GM19455 (cell line): ENCODE results near the gene ERP44.
"Not testable (repeated sequence)": the region's sequence is repeated elsewhere in the genome, so short reads cannot be mapped to it uniquely, and the experiment has no call there.

Experiments
- ATAC-seq: cut with Tn5 transposase; IDR thresholded peaks from one replicate; pipeline ENCODE4 v1.9.1; 2021; ENCODE audit not compliant: unreplicated experiment

The ERP44 gene

DNA sequence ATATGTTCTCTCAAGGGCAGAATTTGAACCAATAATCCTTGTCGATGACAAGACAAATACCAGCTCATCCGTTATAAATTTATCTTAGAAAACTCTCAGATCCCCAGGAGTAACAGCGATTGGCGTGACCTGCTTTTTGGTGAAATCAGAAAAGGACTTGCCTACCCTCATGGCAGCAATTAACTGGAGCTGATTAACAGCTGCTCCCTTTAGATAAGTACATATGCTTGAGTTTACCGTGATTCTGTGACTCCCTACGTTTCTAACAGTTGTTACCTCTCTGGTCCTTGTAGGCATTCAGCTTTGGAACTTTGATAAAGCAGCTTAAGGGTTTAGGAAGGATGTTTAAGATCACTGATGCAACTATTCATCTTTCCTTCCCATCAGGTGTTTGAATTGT lies 2.8 kb upstream of the ERP44 start:
- no peak for ATAC-seq

DNA sequence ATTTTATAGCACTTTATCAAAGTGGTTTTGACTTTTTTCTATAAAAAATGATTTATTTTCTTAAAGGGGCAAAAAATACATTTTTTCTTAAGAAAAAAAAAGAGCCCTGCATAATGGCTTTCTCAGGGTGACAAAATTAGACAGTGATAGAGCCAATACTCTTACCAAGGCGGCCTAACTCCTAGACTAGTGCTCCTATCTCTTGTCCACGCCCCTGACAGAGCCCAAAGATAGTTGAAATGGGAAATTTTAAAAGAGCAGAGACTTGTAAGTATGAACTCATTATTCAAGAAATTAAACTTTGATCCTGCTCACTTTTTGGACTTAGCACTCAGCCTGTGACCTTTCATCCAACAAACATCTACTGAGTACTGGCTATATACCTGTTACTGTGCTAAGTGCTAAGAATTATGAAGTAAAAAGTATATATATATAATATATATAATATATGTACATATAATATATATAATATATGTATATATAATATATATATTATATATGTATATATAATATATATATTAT lies 1.4 kb upstream of the ERP44 start:
- ATAC-seq: no peak

DNA sequence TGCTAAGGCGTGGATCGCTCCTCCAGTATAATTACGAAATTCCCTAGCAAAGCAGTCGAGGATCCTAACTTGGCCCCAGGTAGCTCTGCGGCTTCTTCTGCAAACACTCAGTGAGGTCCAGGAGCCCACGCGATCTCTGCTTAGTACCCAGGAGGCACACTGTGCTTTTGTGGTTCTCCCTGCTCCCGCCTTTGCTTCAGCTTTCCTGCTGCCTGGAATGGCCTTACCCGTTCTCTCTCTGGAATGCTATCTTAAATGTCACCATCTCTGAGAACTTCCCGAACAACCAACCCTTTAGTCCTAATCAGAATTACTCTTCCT lies 882 bp upstream of the ERP44 start:
- ATAC-seq: peak; percentile 4

DNA sequence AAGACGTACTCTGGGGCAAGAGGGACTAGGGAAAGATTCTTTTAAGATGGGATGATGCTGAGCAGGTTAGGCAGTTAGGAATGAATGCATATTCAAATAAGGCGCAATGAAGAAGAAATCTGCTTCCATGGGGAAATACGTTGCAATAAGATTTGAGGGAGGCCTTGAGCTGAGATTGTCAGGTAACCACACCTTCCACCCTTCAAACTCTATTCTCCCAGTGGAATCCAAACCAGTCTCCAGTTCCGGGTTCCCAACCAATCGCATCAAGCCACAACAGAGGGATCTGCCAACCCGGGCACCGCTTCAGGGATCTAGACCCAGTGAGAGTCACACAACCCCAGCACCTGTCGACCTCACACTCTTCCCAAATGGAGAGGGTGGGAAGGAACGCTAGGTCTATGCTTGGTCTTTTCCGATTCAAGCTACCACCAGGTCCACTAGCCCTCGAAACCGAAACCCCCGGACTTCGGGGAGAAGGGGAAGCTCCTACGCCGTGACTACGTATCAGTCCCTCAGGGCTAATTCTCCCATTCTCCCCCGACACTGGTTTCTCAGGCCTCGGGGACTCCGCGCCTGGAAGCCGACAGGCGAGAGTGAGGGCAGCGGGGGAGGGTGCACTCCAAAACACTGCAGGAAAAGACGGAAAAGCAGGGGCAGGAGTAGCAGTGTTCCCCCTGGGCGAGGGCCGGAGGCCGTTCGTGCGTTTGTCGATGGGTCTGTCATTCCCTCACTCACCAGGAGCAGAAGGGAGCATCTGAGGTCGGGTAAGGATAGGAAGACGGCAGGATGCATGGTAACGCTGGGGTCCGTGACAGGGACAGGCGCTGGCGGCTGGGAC lies 534 bp downstream of the ERP44 start:
- ATAC-seq: peak; percentile 10

DNA sequence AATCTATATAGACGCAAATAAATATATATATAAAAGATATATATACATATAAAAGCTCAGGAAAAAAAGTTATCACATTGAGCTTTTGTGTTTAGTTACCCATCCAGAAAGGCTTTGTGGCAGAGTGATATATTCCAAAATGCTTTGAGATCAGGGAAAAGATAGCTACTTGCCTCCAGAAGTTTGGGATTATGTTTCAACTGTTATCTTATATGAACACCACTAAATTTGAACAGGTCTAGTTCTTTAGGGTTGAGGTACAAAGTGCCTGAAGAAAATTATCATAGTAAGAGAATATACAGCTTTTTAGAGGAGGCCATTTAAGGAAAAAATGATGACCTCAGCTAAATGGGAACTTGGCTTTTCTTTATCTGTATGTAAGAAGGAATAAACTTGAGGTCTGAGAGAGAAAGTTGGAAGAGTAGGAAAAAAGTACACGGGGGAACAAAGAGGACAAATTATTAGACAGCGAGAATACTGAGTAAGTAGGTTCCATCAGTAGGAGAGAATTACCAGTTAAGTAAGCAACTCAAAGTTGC lies 2.4 kb downstream of the ERP44 start:
- ATAC-seq: no peak

DNA sequence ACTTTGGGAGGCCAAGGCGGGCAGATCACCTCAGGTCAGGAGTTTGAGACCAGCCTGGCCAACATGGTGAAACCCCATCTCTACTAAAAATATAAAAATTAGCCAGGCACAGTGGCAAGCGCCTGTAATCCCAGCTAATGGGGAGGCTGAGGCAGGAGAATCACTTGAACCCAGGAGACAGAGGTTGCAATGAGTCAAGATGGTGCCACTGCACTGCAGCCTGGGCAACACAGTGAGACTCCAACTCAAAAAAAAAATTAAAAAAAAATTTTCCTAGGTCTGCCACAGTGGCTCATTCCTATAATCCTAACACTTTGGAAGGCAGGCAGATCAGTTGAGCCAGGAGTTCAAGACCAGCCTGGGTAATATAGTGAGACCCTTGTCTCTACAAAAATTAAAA lies 4.4 kb downstream of the ERP44 start:
- ATAC-seq: not testable (repeated sequence)

DNA sequence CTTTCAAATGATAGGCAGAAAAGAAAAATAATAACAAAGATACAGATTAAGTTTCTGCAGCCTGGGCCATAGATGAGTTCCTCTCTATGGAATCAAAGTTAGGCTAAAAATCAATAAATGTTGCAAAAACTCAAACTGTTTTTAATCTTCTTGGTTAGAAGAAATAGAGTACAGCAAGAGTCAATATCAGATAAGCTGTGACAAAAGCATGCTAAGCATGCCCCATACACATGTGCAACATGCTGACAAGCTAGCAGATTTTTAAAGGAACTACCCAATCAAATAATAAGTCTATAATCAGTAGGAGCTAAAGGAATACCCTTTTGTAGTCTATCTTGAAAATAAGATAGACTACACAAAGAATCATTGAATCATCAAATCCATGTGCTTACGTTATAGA lies 6.7 kb downstream of the ERP44 start:
- no peak for ATAC-seq

DNA sequence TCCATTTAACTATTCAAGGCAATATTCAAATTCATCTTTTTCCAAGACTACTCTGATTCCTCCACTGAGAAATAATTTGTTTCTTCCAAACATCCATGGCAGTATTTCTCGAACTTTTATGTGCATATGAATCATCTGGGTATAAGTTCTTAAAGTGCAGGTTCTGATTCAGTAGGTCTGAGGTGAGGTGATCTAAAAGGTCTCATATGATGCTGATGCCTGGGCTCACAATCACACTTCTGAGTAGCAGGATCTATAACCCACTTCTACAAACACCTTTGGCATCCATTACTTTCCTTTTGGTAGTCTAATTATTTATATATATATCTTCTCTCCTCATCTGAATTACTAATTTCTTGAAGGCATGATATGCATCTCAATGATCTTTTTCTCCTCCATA lies 7.2 kb downstream of the ERP44 start:
- ATAC-seq: no peak

DNA sequence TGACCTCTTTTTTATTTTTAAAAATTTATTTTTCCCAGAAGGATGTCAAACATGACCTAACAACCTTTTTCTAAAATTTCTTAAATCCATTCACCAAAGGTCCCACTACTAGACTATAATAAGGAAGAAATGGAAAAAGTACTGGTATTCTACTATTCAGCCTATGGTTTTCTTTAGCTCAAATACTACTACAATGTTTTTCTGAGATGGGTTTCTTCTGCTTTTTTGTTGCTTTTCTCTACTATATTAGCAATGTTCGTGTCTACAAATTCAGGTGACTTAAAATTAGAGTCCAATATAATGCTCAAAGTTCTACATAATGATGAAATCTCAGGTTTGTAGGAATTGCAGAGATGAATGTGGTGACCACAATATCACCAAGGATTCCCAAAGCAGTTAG lies 7.9 kb downstream of the ERP44 start:
- ATAC-seq: no peak

DNA sequence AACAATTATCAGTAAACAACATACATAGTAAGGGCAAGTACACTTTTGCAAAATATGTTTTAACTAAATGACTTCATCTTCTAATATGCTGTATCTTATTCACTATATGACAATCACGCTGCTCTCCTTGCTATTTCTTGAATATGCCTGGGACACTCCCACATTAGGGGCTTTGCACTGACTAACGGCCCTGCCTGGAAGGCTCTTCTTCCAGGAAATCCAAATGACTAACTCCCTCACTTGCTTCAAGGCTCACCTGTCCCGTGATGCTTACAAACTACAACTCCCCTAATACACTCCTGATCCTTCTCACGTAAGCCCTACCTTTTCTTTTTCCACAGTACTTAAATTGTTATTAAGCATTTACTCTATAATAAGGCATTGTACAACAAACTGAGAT lies 10.6 kb downstream of the ERP44 start:
- no peak for ATAC-seq

DNA sequence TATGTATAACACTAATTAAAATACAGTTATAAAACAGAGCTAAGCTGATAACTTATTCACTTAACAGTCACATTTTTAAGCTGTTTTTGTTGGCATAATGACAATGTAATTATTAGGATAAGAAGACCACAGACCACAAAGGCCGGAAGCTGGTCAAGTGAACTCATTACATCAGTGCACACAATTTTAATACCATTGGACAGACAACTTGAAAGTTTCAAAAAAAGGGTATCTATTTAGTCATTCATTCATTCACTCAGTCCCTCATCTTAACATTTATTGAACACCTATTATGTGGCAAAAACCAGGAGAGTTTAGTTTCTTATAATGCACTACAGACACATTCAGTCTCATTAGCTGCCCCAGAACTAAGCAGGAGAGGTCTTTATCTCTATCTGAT lies 11.6 kb downstream of the ERP44 start:
- ATAC-seq: no peak

DNA sequence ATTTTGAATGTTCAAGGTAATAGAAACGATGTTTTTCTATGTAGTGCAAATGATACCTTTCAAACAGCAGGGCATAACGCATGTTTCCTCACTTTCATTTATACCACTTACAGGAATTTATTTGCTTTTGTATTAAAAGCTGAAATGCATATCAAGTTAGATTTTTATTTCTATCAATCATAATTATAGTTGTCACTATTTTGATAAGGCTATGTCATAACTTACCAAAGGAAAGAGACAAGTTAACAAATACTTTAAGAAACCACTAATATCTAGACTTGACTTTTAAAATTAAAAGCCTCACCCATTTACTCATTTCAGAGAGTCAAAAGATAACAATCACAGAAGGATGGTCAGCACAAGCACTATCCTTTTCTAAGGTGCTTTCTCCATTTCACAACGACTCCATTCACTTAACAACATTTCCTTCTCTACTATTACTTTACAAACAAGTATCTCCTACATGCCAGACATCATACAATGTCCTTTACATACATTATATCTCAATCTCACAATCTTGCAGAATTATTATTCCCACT lies 12.6 kb downstream of the ERP44 start:
- ATAC-seq: no peak

DNA sequence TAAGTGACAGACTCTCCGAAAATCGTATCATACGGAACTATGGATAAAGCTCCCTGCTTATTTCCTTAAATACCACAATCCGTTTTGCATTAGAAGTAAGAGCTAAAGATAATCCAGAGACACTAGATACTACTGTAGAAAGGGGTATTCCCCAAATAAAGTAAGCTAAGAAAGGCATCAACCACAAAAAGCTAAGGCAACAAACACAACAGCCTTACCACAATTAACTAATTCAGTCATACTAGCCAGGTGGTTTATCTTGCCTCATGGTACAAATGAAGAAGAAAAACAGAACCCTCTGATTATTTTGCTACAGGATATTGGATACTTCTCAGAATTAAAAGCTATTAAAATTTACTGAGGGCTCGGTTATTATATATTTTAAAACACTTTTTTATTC lies 14.1 kb downstream of the ERP44 start:
- peak; percentile 78 for ATAC-seq

DNA sequence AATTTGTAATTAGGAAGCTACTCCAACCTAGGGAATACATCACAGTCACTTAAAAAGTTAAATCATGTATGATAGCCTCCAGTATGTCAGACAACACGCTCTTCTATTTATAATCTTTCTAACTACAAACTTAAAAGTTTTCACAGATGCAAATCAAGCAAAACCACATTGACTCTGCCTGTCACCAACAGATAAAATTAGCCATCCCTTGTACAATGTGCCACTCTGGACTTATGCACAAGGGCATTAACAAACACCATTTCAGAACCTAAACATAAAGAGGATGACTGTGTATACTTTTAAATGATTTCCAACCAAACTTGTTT lies 14.7 kb downstream of the ERP44 start:
- ATAC-seq: peak; percentile 63

DNA sequence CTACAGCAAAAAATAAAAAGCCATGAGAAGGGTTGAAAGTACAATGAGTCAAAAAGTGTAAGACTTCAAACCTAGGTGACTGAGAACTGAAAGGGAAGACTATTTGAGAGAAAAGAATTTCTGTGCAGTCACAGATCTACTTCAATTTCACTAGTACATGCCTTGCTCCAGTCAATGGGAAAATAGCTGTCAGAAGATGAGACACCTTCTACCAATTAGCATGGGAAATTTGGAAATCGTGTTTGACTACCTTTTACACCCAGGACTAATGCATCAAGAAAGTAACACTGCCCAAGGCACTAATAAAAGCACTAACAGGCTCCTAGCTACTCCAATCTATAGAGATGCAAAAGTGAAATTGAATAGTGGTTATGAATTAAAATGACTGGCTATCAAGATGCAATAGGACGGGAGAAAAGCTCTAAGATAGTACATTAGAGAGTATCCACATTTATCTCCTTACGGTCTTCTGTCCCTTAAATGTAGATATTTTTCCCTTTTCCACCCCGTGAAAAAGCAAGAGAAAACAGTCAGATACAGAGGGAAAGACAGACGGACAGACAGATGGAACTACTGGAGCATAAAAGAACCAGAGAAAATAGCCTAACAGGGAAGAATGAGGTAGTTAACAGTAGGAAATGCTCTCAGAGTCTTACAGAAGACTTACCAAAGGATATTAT lies 15.2 kb downstream of the ERP44 start:
- peak; percentile 45 for ATAC-seq

DNA sequence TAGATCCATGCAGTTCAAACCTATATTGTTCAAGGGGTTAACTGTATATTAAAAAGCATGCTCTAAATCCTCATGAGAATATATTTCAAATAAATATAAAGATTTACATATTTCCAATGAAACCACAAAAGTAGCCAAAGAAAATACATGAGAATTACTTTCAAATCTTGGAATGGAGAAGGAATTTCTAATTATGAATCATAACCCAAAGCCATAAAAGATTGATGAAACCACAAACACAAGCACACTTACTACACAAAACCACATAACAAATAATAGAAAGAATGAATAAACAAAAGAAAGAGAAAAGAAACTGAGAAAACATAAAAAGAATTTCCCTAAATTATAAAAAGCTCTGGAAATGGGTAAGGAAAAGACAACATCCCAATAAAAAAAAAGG lies 16.0 kb downstream of the ERP44 start:
- ATAC-seq: no peak

DNA sequence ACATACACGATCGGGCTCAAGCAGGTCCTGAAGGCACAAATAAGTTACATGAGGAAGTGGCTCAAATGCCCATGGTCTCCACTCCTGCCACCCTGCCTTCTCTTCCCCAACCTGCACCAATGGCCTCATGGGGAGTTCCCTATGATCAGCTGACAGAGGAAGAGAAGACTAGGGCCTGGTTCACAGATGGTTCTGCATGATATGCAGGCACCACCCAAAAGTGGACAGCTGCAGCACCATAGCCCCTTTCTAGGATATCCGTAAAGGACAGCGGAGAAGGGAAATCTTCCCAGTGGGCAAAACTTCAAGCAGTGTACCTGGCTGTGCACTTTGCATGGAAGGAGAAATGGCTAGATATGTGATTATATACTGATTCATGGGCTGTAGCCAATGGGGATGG lies 22.5 kb downstream of the ERP44 start:
- not testable (repeated sequence) for ATAC-seq

DNA sequence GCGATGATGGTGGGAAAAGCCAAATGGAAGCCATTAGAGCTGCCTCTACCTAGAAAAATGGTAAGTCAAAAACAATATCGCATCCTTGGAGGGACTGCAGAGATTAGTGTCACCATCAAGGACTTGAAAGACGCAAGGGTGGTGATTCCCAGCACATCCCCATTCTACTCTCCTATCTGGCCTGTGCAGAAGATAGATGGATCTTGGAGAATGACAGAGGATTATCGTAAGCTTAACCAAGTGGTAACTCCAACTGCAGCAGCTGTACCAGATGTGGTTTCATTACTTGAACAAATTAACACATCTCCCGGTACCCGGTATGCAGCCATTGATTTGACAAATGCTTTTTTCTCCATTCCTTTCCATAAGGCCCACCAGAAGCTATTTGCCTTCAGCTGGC lies 23.8 kb downstream of the ERP44 start:
- ATAC-seq: no peak

DNA sequence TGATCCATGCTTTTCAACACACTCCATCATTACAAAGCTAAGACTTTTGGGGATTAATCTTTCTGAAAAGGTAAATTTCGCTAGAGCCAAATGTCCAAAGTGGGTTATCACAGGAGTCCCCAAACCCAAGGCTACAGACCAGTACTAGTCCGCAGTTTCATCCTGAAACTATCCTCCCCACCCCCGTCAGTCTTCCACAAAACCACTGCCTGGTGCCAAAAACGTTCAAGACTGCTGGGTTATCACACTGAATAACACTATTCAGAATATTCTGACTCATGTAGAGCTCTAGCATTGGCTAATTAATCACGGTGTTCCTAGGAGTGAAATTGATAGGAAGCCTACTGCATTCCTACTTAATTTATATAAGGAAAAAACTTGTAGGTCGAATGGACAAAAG lies 24.7 kb downstream of the ERP44 start:
- no peak for ATAC-seq

DNA sequence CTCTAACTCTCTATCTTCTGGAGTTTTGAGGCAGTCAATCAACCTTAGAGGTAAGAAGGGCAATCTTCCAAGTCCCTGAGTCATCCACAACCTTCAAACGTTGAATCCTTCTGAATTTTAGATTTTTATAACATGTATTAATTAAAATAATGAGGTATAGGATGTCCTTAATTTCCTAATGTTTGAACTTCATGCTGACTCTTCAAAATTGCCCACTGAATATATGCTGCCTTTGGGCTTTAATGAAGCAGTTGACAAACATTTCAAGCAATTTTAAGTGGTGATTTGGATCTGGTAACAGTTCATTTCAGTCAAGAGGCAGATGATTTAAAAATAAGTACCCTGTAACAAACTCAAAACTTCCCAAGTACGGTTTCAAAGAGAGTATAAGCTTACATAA lies 26.0 kb downstream of the ERP44 start:
- ATAC-seq: no peak

DNA sequence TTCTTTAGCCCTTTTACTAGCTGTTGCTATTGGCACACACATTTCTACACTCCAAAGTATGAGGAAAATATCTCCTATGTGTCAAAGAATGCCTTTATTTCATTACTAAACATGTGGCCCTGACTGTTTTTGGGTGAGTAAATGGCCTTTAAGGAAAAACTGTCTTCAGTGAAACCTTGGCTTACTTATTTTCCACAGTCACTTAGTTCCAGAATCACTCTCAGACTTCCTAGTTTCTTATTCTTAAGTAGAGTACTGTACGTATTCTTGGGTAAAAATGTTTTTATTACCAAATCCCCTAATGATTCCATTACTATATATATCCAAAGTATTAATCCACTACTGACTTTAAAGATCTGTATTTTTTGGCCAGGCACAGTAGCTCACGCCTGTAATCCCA lies 27.5 kb downstream of the ERP44 start:
- ATAC-seq: no peak
